PC-9 (cell line): ENCODE measurements around the gene CCR3. TPM values are rescaled to one million over a fixed set of nuclear protein-coding genes. Genes with fewer than 3 reads are reported as not detected.

Source experiments
- BruUV-seq: library from RNA; stranded (reverse); fragments of 400-500 nt; replicated peaks from 2 replicates; lab custom pipeline; 2021; lab: Mats Ljungman, UMichigan
- CTCF ChIA-PET: fragments of 300-600 bp; sonication (Branson Sonifier 250); formaldehyde crosslinking; loops from one replicate; lab custom pipeline; 2022; ENCODE audit warnings: antibody characterized with exemption; lab: Charles Lee
- POLR2A ChIA-PET: fragments of 300-600 bp; sonication (Branson Sonifier 250); formaldehyde crosslinking; loops from one replicate; lab custom pipeline; 2022; ENCODE audit warnings: antibody characterized with exemption; ENCODE audit not compliant: unreplicated experiment; lab: Charles Lee
- DNase-seq, 2 experiments: peaks; one replicate each; pipeline versions ENCODE4 v3.0.0 to v3.0.0-alpha.2; 2015 to 2022; ENCODE audit warnings: mixed read lengths in 1 of 2
- H2AFZ ChIP-seq: fragments of 200-600 bp; sonication (generic); 2 replicates; pipeline ENCODE4 v1.8.1; 2017; ENCODE audit warnings: antibody characterized with exemption
- H3F3A ChIP-seq: fragments of 200-600 bp; sonication (generic); 2 replicates; pipeline ENCODE4 v1.8.1; 2017; ENCODE audit warnings: antibody characterized with exemption, mild to moderate bottlenecking, low read depth; ENCODE audit not compliant: insufficient read depth
- H3K27ac ChIP-seq: fragments of 200-600 bp; sonication (generic); 2 replicates; pipeline ENCODE4 v1.6.1; 2016; ENCODE audit warnings: mixed run types
- H3K27me3 ChIP-seq: fragments of 200-600 bp; sonication (generic); 2 replicates; pipeline ENCODE4 v1.6.1; 2016; ENCODE audit warnings: low read depth, mixed run types; ENCODE audit not compliant: insufficient read depth
- H3K36me3 ChIP-seq: fragments of 200-600 bp; sonication (generic); 2 replicates; pipeline ENCODE4 v1.6.1; 2016; ENCODE audit warnings: low read depth, mixed run types
- H3K4me1 ChIP-seq: fragments of 200-600 bp; sonication (generic); replicated peaks from 2 replicates; pipeline ENCODE4 v1.6.1; 2016; ENCODE audit warnings: mixed run types; ENCODE audit not compliant: insufficient read depth
- H3K4me2 ChIP-seq: fragments of 200-600 bp; sonication (generic); 2 replicates; pipeline ENCODE4 v1.6.1; 2017; ENCODE audit warnings: mixed run types
- H3K4me3 ChIP-seq: fragments of 200-600 bp; sonication (generic); 2 replicates; pipeline ENCODE4 v1.6.1; 2016; ENCODE audit warnings: mixed run types
- H3K79me2 ChIP-seq: fragments of 200-600 bp; sonication (generic); 2 replicates; pipeline ENCODE4 v1.6.1; 2017; ENCODE audit warnings: low read depth, mixed run types
- H3K9me2 ChIP-seq: fragments of 200-600 bp; sonication (generic); 2 replicates; pipeline ENCODE4 v1.8.1; 2017; ENCODE audit warnings: mild to moderate bottlenecking; ENCODE audit not compliant: insufficient read depth
- H3K9me3 ChIP-seq: fragments of 200-600 bp; sonication (generic); 2 replicates; pipeline ENCODE4 v1.8.1; 2016; ENCODE audit warnings: low read depth; ENCODE audit not compliant: insufficient read depth
- H4K20me1 ChIP-seq: fragments of 200-600 bp; sonication (generic); 2 replicates; pipeline ENCODE4 v1.8.1; 2017; ENCODE audit not compliant: insufficient read depth
- CTCF ChIP-seq: fragments of 200-600 bp; sonication (generic); conservative IDR thresholded peaks from 2 replicates; pipeline ENCODE4 v1.6.1; 2017; ENCODE audit warnings: mixed run types, antibody characterized with exemption, mild to moderate bottlenecking, moderate library complexity
- EZH2 ChIP-seq: fragments of 200-600 bp; sonication (generic); IDR thresholded peaks from 2 replicates; pipeline ENCODE4 v1.8.0; 2017; ENCODE audit warnings: antibody characterized with exemption, low read depth
- intact Hi-C: fragments of 100-400 bp; cut with micrococcal nuclease; formaldehyde crosslinking; loops from one replicate; pipeline ENCODE4 v1.10.0; 2022; ENCODE audit not compliant: unreplicated experiment
- total RNA-seq: library from RNA; stranded (reverse); gene quantifications from 2 replicates; pipeline ENCODE4 v1.2.3, GENCODE V29; 2021

Gene CCR3
- total RNA-seq, 1 experiment from 2014 or later, result 3.1 TPM

- ChIA-PET POLR2A (no interaction called here), CTCF (no interaction called here)
- Histone ChIP-seq H3K79me2 (no peaks in the 10 kb centered on the region), H3K36me3 (no peaks in the 10 kb centered on the region), H3K4me1 (no peaks in the 10 kb centered on the region), H3K27me3 (no peaks in the 10 kb centered on the region), H3F3A (no peaks in the 10 kb centered on the region), H3K4me2 (no peak overlapping the region), H2AFZ (no peak overlapping the region), H3K9me2 (no peaks in the 10 kb centered on the region), H4K20me1 (no peaks in the 10 kb centered on the region), H3K27ac (no peak overlapping the region), H3K4me3 (no peak overlapping the region), H3K9me3 (no peaks in the 10 kb centered on the region)
- no peak for DNase-seq
- intact Hi-C loops, result no loop called here
- no peak for TF ChIP-seq CTCF
- no peak for TF ChIP-seq EZH2
- no TSS peak for BruUV-seq
These were observed 10.7 kb downstream of the CCR3 start for GRCh38 chr3:46252980-46253379.

- H3K27ac ChIP-seq, result no peak overlapping the region
- no peak overlapping the region for H3K4me3 ChIP-seq
- ChIA-PET CTCF (no interaction called here), POLR2A (no interaction called here)
- no TSS peak for BruUV-seq
- H3K27me3 ChIP-seq, result no peaks in the 10 kb centered on the region
- H3F3A ChIP-seq, result no peaks in the 10 kb centered on the region
- H3K4me2 ChIP-seq, result no peak overlapping the region
- no peaks in the 10 kb centered on the region for H4K20me1 ChIP-seq
- TF ChIP-seq EZH2, result no peak
- TF ChIP-seq CTCF, result no peak
- H2AFZ ChIP-seq, result no peak overlapping the region
- no peaks in the 10 kb centered on the region for H3K9me2 ChIP-seq
- intact Hi-C loops, result no loop called here
- no peaks in the 10 kb centered on the region for H3K79me2 ChIP-seq
- H3K9me3 ChIP-seq, result no peaks in the 10 kb centered on the region
- DNase-seq, result no peak
- H3K4me1 ChIP-seq, result no peaks in the 10 kb centered on the region
- no peaks in the 10 kb centered on the region for H3K36me3 ChIP-seq
These were observed 16.3 kb downstream of the CCR3 start for GRCh38 chr3:46258525-46258924.

- Histone ChIP-seq H3K27me3 (no peaks in the 10 kb centered on the region), H3K4me3 (no peak overlapping the region), H3K4me2 (no peak overlapping the region), H3K9me3 (no peaks in the 10 kb centered on the region), H4K20me1 (no peaks in the 10 kb centered on the region), H2AFZ (no peak overlapping the region), H3K36me3 (no peaks in the 10 kb centered on the region), H3K9me2 (no peaks in the 10 kb centered on the region), H3K4me1 (no peaks in the 10 kb centered on the region), H3F3A (0 out of 2 replicates have a peak, but pooled peaks cover 4% of the 10 kb centered on the region), H3K27ac (no peak overlapping the region), H3K79me2 (no peaks in the 10 kb centered on the region)
- no peak for TF ChIP-seq CTCF
- TF ChIP-seq EZH2, result no peak
- ChIA-PET POLR2A (no interaction called here), CTCF (no interaction called here)
- DNase-seq, result no peak
- no TSS peak for BruUV-seq
- intact Hi-C loops, result no loop called here
These were observed 19.8 kb downstream of the CCR3 start for GRCh38 chr3:46261926-46262594.
